ENCODE measurements around the gene ACOT4. TPM values are rescaled to one million over a fixed set of nuclear protein-coding genes. Genes with fewer than 3 reads are reported as not detected.
A peak's percentile ranks its signal among the peaks of the same experiment; 100 is the strongest.

ACOT4 gene
- total RNA-seq, 2 experiments from 2014 or later: 3.0 to 3.1 TPM

DNA sequence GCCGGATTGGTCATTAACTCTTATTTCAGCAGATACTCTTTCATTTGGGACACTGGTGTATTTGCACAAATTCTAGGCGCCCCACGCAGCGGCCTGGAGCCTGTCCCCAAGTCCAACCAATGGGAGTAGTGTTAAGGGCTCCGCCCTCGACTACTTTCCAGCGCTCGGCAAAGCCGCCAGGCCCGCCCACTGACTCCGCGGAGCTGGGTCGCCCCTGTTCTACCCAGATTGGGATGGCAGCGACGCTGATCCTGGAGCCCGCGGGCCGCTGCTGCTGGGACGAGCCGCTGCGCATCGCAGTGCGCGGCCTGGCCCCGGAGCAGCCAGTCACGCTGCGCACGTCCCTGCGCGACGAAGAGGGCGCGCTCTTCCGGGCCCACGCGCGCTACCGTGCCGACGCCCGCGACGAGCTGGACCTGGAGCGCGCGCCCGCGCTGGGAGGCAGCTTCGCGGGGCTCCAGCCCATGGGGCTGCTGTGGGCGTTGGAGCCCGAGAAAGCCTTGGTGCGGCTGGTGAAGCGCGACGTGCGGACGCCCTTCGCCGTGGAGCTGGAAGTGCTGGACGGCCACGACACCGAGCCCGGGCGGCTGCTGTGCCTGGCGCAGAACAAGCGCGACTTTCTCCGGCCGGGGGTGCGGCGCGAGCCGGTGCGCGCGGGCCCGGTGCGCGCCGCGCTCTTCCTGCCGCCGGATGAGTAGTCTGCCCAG is 20.8 kb downstream of the ACOT4 start, which contains the start of gene ACOT6:
TSS of gene ACOT6 (plus strand) at position 179 of the 707 bp plus-strand sequence. CDS start at position 234, 55 bp downstream.
- ATAC-seq (peak; percentile 94), DNase-seq (peak; percentile 85)
- intact Hi-C loops (cut with DNase I, micrococcal nuclease): loop anchor here in 1 of 2 experiments (1.0 kb wide), 3 partner anchors 20 to 148 kb away; partner anchors contain the start of gene ACOT2
- Mint-ChIP-seq H3K36me3 (ENCODE audit: low read depth) (no peaks in the 10 kb centered on the region), H3K4me1 (peaks cover 6% of the 10 kb centered on the region), H3K27me3 (no peaks in the 10 kb centered on the region), H3K4me3 (peak within 1 kb of the TSS; percentile 76), H3K27ac (peak within 1 kb of the TSS; percentile 80), H3K9me3 (ENCODE audit: low read depth) (no peaks in the 10 kb centered on the region)
- ChIA-PET CTCF (interaction anchor here (0.7 to 1.3 kb wide), 6 partner anchors 20 to 90 kb away, joined by 3 to 7 read pairs (median 4); partner anchors contain the start of genes ACOT2 and ACOT4), POLR2A (interaction anchor here (0.7 to 0.8 kb wide), 2 partner anchors 21 to 42 kb away, joined by 3 to 4 read pairs; partner anchors contain the start of gene ACOT4)

DNA sequence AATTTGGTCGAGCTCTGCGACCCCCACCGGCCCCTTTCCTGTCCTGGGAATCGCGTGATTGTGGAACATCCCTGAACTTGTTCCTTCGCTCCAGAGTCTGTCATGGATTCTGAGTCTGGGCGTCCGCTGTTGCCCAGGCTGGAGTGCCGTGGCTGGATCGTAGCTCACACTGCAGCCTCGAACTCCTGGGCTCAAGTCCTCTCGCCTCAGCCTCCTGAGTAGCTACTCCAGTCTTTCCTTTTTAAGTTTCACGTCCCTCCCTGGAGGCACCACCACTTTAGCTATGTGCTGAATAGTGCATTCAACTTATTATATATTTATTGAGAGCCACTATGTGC is 21.3 kb downstream of the ACOT4 start:
- Mint-ChIP-seq H3K4me1 (peaks cover 6% of the 10 kb centered on the region), H3K27me3 (no peaks in the 10 kb centered on the region), H3K4me3 (peak overlapping the region; percentile 76), H3K36me3 (ENCODE audit: low read depth) (no peaks in the 10 kb centered on the region), H3K9me3 (ENCODE audit: low read depth) (no peaks in the 10 kb centered on the region), H3K27ac (peak overlapping the region; percentile 80)
- DNase-seq (no peak), ATAC-seq (peak; percentile 2)
- ChIA-PET POLR2A (interaction anchor here (0.7 to 0.8 kb wide), 2 partner anchors 21 to 42 kb away, joined by 3 to 4 read pairs; partner anchors contain the start of gene ACOT4), CTCF (interaction anchor here (0.7 to 1.3 kb wide), 6 partner anchors 20 to 89 kb away, joined by 3 to 7 read pairs (median 4); partner anchors contain the start of genes ACOT2 and ACOT4)
- intact Hi-C loops (cut with DNase I, micrococcal nuclease): no loop called here

DNA sequence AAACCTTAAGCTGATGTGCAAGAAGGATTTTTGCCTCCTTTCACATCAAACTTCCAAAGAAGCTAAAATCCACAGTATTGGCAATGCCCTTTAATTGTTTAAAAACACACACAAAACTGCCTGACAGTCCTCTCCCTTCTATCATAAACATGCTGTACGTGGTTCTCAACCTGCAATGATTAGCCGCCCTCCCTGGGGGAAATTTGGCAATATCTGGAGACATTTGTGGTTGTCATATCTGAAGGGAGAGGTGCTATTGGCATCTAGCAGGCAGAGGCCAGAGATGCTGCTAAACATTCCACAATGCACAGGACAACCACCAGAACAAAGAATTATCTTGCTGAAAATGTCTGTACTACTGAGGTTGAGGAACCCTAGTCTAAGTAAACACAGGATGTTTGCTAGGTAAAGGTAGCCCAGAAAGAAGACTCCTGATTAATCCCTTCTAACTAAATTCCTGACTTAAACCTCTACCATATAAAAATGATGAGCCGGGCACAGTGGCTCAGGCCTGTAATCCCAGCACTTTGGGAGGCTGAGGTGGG is 21.8 kb downstream of the ACOT4 start:
- Mint-ChIP-seq H3K27me3 (no peaks in the 10 kb centered on the region), H3K9me3 (ENCODE audit: low read depth) (no peaks in the 10 kb centered on the region), H3K4me1 (peaks cover 6% of the 10 kb centered on the region), H3K27ac (peak overlapping the region; percentile 51), H3K36me3 (ENCODE audit: low read depth) (no peaks in the 10 kb centered on the region), H3K4me3 (peak overlapping the region; percentile 76)
- DNase-seq: no peak
- ChIA-PET CTCF (interaction anchor here (0.8 to 1.2 kb wide), 4 partner anchors 20 to 32 kb away, joined by 3 to 7 read pairs (median 5); partner anchors contain the start of gene ACOT4), POLR2A (no interaction called here)
- intact Hi-C loops (cut with DNase I, micrococcal nuclease): no loop called here
- no peak for ATAC-seq

DNA sequence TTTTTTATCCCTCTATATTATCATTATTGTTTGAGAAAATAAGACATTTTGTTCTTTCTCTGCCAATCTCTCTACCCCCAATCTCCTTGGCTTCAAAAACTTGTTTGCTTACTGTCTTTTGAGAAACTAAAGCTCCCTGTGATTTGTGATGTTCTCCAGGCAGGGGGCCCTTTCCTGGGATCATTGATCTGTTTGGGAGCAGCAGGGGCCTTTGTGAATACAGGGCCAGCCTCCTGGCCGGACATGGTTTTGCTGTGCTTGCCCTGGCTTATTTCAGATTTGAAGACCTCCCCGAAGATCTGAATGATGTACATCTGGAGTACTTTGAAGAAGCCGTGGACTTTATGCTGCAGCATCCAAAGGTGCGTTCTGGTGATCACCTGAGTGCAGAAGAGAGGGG is 25.2 kb downstream of the ACOT4 start:
- H3K36me3 Mint-ChIP-seq (ENCODE audit: low read depth): no peaks in the 10 kb centered on the region
- no peaks in the 10 kb centered on the region for H3K9me3 Mint-ChIP-seq (ENCODE audit: low read depth)
- H3K27me3 Mint-ChIP-seq: no peaks in the 10 kb centered on the region
- no peak overlapping the region for H3K4me3 Mint-ChIP-seq
- ATAC-seq: no peak
- DNase-seq: no peak
- peaks cover 6% of the 10 kb centered on the region for H3K4me1 Mint-ChIP-seq
- no peak overlapping the region for H3K27ac Mint-ChIP-seq
- intact Hi-C loops (cut with DNase I, micrococcal nuclease): no loop called here
- ChIA-PET CTCF (interaction anchor here (0.7 to 0.9 kb wide), 2 partner anchors 117 to 258 kb away, joined by 3 read pairs; no protein-coding TSS in a partner anchor), POLR2A (no interaction called here)

DNA sequence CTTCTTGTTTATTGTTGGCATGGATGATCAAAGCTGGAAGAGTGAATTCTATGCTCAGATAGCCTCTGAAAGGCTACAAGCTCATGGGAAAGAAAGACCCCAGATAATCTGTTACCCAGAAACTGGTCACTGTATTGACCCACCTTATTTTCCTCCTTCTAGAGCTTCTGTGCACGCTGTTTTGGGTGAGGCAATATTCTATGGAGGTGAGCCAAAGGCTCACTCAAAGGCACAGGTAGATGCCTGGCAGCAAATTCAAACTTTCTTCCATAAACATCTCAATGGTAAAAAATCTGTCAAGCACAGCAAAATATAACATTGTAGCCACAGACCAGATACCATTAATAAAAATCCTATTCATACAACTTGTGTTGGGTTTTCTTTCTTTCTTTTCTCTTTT is 27.9 kb downstream of the ACOT4 start:
- no peaks in the 10 kb centered on the region for H3K9me3 Mint-ChIP-seq (ENCODE audit: low read depth)
- no peaks in the 10 kb centered on the region for H3K36me3 Mint-ChIP-seq (ENCODE audit: low read depth)
- intact Hi-C loops (cut with DNase I, micrococcal nuclease): no loop called here
- H3K4me1 Mint-ChIP-seq: no peaks in the 10 kb centered on the region
- ChIA-PET POLR2A (no interaction called here), CTCF (interaction anchor here (0.6 kb wide), 1 partner anchor 148 kb away, joined by 3 read pairs; no protein-coding TSS in a partner anchor)
- H3K4me3 Mint-ChIP-seq: no peak overlapping the region
- no peak for DNase-seq
- H3K27me3 Mint-ChIP-seq: no peaks in the 10 kb centered on the region
- ATAC-seq: no peak
- H3K27ac Mint-ChIP-seq: no peak overlapping the region

DNA sequence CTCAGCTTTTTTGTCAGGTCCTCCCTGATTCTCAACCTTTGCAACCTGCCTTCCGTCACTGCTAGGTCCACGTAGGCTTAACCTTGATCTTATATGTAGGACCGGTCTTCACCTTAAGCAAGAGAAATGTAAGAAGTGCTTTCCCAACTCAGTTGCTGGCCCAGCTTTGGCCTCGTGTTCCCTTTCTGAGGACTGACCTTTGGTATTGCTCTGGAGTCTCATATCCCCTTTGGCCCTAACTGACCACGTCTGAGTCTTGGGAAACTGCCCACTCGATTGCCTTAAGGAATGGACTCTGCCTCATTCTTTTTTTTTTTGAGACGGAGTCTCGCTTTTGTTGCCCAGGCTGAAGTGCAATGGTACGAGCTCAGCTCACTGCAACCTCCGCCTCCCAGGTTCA is 28.6 kb downstream of the ACOT4 start:
- Mint-ChIP-seq H3K4me1 (no peaks in the 10 kb centered on the region), H3K27ac (no peak overlapping the region), H3K4me3 (no peak overlapping the region), H3K9me3 (ENCODE audit: low read depth) (no peaks in the 10 kb centered on the region), H3K27me3 (no peaks in the 10 kb centered on the region), H3K36me3 (ENCODE audit: low read depth) (no peaks in the 10 kb centered on the region)
- ChIA-PET POLR2A (interaction anchor here (0.5 kb wide), 1 partner anchor 473 kb away, joined by 3 read pairs; no protein-coding TSS in a partner anchor), CTCF (no interaction called here)
- DNase-seq: no peak
- ATAC-seq: no peak
- intact Hi-C loops (cut with DNase I, micrococcal nuclease): no loop called here

DNA sequence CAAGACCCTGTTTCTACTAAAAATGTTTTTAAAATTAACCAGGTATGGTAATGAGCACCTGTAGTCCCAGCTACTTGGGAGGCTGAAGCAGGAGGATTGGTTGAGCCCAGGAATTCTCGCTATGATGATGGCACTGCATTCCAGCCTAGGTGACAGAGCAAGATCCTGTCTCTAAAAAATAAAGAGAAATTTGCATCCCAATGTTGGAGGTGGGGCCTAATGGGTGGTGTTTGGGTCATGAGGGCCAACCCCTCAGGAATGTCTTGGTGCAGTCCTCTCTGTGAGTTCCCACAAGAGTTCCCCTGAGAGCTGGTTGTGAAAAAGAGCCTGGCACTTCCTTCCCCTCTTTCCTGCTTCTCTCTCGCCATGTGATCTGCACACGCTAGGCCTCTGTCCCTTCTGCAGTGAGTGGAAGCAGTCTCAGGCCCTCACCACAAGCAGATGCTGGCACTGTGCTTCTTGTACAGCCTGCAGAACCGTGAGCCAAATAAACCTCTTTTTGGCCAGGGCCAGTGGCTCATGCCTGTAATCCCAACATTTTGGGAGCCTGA is 31.9 kb downstream of the ACOT4 start:
- peaks cover 5% of the 10 kb centered on the region for H3K4me1 Mint-ChIP-seq
- H3K27ac Mint-ChIP-seq: no peak overlapping the region
- no peaks in the 10 kb centered on the region for H3K9me3 Mint-ChIP-seq (ENCODE audit: low read depth)
- H3K36me3 Mint-ChIP-seq (ENCODE audit: low read depth): no peaks in the 10 kb centered on the region
- no peaks in the 10 kb centered on the region for H3K27me3 Mint-ChIP-seq
- POLR2A ChIA-PET: no interaction called here
- H3K4me3 Mint-ChIP-seq: no peak overlapping the region
- ATAC-seq (no peak), DNase-seq (no peak)
- CTCF ChIA-PET: no interaction called here
- intact Hi-C loops (cut with DNase I, micrococcal nuclease): no loop called here

DNA sequence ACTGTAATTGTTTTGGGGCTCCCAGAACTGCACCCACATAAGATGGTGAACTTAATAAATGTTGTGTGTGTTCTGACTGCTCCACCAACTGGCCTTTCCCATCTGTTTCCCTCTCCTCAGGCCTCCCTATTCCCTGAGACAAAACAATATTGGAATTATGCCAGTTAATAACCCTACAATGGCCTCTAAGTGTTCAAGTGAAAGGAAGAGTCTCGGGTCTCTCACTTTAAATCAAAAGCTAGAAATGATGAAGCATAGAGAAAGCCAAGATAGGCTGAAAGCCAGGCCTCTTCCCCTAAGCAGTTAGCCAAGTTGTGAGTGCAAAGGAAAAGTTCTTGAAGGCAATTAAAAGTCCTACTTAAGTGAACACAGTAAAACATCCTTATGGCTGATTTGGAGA is 34.0 kb downstream of the ACOT4 start:
- H3K36me3 Mint-ChIP-seq (ENCODE audit: low read depth): no peaks in the 10 kb centered on the region
- H3K4me1 Mint-ChIP-seq: peaks cover 5% of the 10 kb centered on the region
- CTCF ChIA-PET: interaction anchor here (1.1 to 1.3 kb wide), 3 partner anchors 20 to 118 kb away, joined by 3 to 6 read pairs (median 4); no protein-coding TSS in a partner anchor
- peaks cover 5% of the 10 kb centered on the region for H3K27me3 Mint-ChIP-seq
- DNase-seq: no peak
- POLR2A ChIA-PET: interaction anchor here (0.6 kb wide), 1 partner anchor 600 kb away, joined by 3 read pairs; no protein-coding TSS in a partner anchor
- no peak for ATAC-seq
- intact Hi-C loops (cut with DNase I, micrococcal nuclease): no loop called here
- no peaks in the 10 kb centered on the region for H3K9me3 Mint-ChIP-seq (ENCODE audit: low read depth)
- no peak overlapping the region for H3K4me3 Mint-ChIP-seq
- no peak overlapping the region for H3K27ac Mint-ChIP-seq

DNA sequence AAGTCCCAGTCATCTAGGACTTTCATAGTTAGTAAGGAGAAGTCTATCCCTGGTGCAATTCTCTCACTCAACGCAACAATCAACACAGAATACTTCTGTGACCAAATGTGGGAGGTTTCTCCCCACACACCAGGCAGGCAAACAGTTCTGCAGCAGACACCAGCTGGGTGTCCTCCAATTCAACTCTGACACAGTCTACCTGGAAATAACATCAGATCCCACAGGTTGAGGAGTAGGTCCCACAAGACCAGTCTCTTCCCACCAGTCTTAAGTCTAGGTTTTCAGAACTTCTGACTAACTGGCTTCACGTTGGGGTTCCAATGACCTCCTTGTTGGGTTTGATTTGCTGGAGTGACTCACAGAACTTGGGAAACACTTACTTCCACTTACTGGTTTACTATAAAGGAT is 35.5 kb downstream of the ACOT4 start:
- no peaks in the 10 kb centered on the region for H3K9me3 Mint-ChIP-seq (ENCODE audit: low read depth)
- ChIA-PET CTCF (interaction anchor here (0.6 to 1.1 kb wide), 6 partner anchors 23 to 165 kb away, joined by 3 to 4 read pairs (median 3); no protein-coding TSS in a partner anchor), POLR2A (interaction anchor here (0.6 kb wide), 2 partner anchors 10 to 37 kb away, joined by 3 to 4 read pairs; no protein-coding TSS in a partner anchor)
- H3K4me3 Mint-ChIP-seq: no peak overlapping the region
- H3K4me1 Mint-ChIP-seq: peaks cover 5% of the 10 kb centered on the region
- intact Hi-C loops (cut with DNase I, micrococcal nuclease): no loop called here
- no peaks in the 10 kb centered on the region for H3K36me3 Mint-ChIP-seq (ENCODE audit: low read depth)
- no peak overlapping the region for H3K27ac Mint-ChIP-seq
- peak; percentile 90 for ATAC-seq
- peak; percentile 38 for DNase-seq
- H3K27me3 Mint-ChIP-seq: peaks cover 5% of the 10 kb centered on the region

DNA sequence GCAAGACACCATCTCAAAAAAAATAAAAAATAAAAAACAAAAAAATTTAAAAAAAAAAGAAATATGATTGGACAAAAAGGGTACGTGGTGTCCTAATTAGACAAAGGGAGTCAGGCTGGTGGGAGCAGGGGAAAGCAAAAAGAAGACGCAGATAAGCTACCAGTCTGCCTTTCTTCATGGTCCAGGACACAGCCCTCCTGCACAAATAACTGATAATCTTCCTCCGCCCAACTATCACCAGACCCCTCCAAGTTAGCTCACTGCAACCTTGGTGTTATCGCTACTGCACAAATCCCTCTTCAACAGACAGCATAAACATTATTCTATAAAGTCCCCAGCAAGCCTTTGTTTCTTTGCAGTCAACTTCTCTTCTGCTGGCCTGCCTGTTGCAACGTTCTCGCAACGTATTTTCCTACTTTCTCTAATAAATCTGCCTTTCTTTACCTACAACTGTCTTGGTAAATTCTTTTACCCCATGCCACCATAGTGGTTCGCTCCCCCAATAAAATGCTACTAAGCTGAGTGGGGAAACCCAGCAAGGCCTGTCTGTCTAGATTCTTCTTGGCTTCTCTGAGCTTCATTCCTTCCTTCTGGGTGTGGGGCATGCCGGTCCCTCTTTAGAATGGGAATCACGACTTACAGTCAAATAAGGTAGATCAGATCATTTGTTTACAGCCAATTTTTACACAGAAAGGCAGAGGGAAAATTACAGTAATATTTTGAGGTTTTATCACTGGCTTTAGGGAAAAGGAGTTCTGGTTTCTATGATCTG is 38.5 kb downstream of the ACOT4 start:
- Mint-ChIP-seq H3K27ac (no peak overlapping the region), H3K4me1 (peaks cover 10% of the 10 kb centered on the region), H3K27me3 (peaks cover 11% of the 10 kb centered on the region), H3K9me3 (ENCODE audit: low read depth) (no peaks in the 10 kb centered on the region), H3K4me3 (no peak overlapping the region), H3K36me3 (ENCODE audit: low read depth) (no peaks in the 10 kb centered on the region)
- intact Hi-C loops (cut with DNase I, micrococcal nuclease): loop anchor here (5.0 to 10.0 kb wide), 4 partner anchors 63 to 458 kb away; partner anchors contain the start of gene ACOT2 (in 1 of the 2)
- no peak for DNase-seq
- no peak for ATAC-seq
- ChIA-PET POLR2A (no interaction called here), CTCF (interaction anchor here (0.9 to 1.1 kb wide), 2 partner anchors 119 to 120 kb away, joined by 3 to 5 read pairs; no protein-coding TSS in a partner anchor)
